ENCODE results near the gene TMEM235. TPM values are rescaled to one million over a fixed set of nuclear protein-coding genes. Genes with fewer than 3 reads are reported as not detected.

The TMEM235 gene
- total and polyA plus RNA-seq, 9 of the 15 experiments (the other 6 are each of a cell fraction or from before 2014, with no cell fraction given): not detected

- TF ChIP-seq, protein P1, sequence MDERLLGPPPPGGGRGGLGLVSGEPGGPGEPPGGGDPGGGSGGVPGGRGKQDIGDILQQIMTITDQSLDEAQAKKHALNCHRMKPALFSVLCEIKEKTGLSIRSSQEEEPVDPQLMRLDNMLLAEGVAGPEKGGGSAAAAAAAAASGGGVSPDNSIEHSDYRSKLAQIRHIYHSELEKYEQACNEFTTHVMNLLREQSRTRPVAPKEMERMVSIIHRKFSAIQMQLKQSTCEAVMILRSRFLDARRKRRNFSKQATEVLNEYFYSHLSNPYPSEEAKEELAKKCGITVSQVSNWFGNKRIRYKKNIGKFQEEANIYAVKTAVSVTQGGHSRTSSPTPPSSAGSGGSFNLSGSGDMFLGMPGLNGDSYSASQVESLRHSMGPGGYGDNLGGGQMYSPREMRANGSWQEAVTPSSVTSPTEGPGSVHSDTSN (CRISPR knock-in tag; IDR thresholded peaks at IDR 0.05; ENCODE audit: low read depth): peak; percentile 59
- TF ChIP-seq, protein P1 (tag; conservative IDR thresholded peaks at IDR 0.05; ENCODE audit: low read depth): peak; percentile 93
- TF ChIP-seq, protein P2, sequence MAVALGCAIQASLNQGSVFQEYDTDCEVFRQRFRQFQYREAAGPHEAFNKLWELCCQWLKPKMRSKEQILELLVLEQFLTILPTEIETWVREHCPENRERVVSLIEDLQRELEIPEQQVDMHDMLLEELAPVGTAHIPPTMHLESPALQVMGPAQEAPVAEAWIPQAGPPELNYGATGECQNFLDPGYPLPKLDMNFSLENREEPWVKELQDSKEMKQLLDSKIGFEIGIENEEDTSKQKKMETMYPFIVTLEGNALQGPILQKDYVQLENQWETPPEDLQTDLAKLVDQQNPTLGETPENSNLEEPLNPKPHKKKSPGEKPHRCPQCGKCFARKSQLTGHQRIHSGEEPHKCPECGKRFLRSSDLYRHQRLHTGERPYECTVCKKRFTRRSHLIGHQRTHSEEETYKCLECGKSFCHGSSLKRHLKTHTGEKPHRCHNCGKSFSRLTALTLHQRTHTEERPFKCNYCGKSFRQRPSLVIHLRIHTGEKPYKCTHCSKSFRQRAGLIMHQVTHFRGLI (CRISPR knock-in tag; IDR thresholded peaks at IDR 0.05): peak; percentile 9; the same call in 1 of the 2 replicates
- no peak; the same call in 1 of the 2 replicates for TF ChIP-seq MTF1 (CRISPR knock-in tag; IDR thresholded peaks at IDR 0.05; ENCODE audit: borderline replicate concordance)
- no peak for TF ChIP-seq ZNF695 (CRISPR knock-in tag; IDR thresholded peaks at IDR 0.05)
- TF ChIP-seq, protein P3, sequence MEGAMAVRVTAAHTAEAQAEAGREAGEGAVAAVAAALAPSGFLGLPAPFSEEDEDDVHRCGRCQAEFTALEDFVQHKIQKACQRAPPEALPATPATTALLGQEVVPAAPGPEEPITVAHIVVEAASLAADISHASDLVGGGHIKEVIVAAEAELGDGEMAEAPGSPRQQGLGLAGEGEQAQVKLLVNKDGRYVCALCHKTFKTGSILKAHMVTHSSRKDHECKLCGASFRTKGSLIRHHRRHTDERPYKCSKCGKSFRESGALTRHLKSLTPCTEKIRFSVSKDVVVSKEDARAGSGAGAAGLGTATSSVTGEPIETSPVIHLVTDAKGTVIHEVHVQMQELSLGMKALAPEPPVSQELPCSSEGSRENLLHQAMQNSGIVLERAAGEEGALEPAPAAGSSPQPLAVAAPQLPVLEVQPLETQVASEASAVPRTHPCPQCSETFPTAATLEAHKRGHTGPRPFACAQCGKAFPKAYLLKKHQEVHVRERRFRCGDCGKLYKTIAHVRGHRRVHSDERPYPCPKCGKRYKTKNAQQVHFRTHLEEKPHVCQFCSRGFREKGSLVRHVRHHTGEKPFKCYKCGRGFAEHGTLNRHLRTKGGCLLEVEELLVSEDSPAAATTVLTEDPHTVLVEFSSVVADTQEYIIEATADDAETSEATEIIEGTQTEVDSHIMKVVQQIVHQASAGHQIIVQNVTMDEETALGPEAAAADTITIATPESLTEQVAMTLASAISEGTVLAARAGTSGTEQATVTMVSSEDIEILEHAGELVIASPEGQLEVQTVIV (CRISPR knock-in tag; IDR thresholded peaks at IDR 0.05; ENCODE audit: borderline replicate concordance): peak; percentile 73; the same call in 1 of the 2 replicates
- TF ChIP-seq, protein P4, sequence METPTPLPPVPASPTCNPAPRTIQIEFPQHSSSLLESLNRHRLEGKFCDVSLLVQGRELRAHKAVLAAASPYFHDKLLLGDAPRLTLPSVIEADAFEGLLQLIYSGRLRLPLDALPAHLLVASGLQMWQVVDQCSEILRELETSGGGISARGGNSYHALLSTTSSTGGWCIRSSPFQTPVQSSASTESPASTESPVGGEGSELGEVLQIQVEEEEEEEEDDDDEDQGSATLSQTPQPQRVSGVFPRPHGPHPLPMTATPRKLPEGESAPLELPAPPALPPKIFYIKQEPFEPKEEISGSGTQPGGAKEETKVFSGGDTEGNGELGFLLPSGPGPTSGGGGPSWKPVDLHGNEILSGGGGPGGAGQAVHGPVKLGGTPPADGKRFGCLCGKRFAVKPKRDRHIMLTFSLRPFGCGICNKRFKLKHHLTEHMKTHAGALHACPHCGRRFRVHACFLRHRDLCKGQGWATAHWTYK (CRISPR knock-in tag; IDR thresholded peaks at IDR 0.05): 0 out of 2 replicates have a peak, but pooled peaks have one; percentile 82
- peak; percentile 57 for TF ChIP-seq TCF3 (CRISPR knock-in tag; IDR thresholded peaks at IDR 0.05)
- peak in 1 of 2 experiments; percentile 43; a peak in 2 of 4 replicates for TF ChIP-seq SIN3A (IDR thresholded peaks at IDR 0.05; ENCODE audit: borderline replicate concordance in 2 of 2, control insufficient read depth in 1 of 2, low read depth in 2 of 2, low read length in 2 of 2)
- TF ChIP-seq PML (IDR thresholded peaks at IDR 0.05; ENCODE audit: low read length): peak; percentile 60; the same call in 1 of the 2 replicates
- peak; percentile 81 for TF ChIP-seq HMGN3 (IDR thresholded peaks at IDR 0.05; ENCODE audit: borderline replicate concordance, extremely low read depth, insufficient read length, low read depth, low read length)
- TF ChIP-seq KLF6 (CRISPR knock-in tag; IDR thresholded peaks at IDR 0.05; ENCODE audit: borderline replicate concordance): peak; percentile 9; the same call in 1 of the 2 replicates
- peak in 1 of 2 experiments; percentile 74 for TF ChIP-seq AFF1 (IDR thresholded peaks at IDR 0.05; ENCODE audit: low read depth in 1 of 2, partially characterized antibody in 2 of 2)
Measured at GRCh38 chr17:78263063-78263735, 31.8 kb downstream of the TMEM235 start (continued).
